Measurements from ENCODE around the gene KRTAP5-3.

KRTAP5-3 gene

DNA sequence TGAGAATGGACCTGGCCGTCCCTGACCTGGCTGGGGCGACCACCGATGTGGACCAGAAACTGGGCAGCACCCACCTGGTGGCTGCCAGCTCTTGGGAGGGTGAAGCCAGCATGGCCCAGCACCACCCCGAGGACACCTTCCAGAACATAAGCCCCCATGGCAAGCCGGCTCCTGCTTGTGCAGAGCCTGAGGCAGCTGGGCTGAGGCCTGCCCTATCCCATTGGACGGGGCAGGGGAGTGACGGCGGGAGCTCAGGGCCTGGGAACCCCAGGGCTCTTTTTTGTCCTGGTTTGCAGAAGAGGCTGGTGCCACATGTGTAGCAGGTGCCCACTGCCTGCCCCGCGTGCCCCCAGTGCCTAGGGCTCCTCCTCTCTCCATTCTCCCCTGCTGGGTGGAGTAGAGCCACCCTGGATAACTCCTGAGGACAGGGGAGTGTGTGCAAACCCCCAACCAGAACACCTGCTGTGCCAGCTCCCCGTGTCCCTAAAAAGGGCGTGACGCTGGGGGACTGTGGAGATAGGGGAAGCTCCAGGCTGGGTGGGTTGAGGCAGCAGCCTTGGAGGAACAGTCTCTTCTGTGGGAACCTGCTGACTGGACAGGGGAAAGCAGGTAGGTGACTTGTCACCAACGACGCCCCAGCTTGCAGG, 48.1 kb downstream of the KRTAP5-3 start:
- Histone ChIP-seq H3K36me3 (ENCODE audit: insufficient read depth, low read length) (no peaks in the 10 kb centered on the region), H3K4me2 (ENCODE audit: insufficient read depth, low read length) (no peak overlapping the region), H2AFZ (ENCODE audit: low read depth, low read length) (no peak overlapping the region), H3K79me2 (ENCODE audit: insufficient read depth, low read length) (no peaks in the 10 kb centered on the region), H3K4me1 (ENCODE audit: insufficient read depth, low read length) (no peaks in the 10 kb centered on the region), H3K27ac (ENCODE audit: low read length) (no peak overlapping the region), H3K4me3 (ENCODE audit: low read depth in 1 of 2, low read length in 2 of 2) (no peak overlapping the region), H3K9ac (ENCODE audit: low read depth, low read length) (no peak overlapping the region), H4K20me1 (ENCODE audit: insufficient read depth, low read length) (peaks cover 20% of the 10 kb centered on the region), H3K9me3 (ENCODE audit: insufficient read depth, low read length, severe bottlenecking) (no peaks in the 10 kb centered on the region), H3K27me3 (ENCODE audit: insufficient read depth, low read length, poor library complexity) (peaks cover 10% of the 10 kb centered on the region)
- no peak for ATAC-seq (ENCODE audit: insufficient read depth, low read depth)
- TF ChIP-seq, protein P1, sequence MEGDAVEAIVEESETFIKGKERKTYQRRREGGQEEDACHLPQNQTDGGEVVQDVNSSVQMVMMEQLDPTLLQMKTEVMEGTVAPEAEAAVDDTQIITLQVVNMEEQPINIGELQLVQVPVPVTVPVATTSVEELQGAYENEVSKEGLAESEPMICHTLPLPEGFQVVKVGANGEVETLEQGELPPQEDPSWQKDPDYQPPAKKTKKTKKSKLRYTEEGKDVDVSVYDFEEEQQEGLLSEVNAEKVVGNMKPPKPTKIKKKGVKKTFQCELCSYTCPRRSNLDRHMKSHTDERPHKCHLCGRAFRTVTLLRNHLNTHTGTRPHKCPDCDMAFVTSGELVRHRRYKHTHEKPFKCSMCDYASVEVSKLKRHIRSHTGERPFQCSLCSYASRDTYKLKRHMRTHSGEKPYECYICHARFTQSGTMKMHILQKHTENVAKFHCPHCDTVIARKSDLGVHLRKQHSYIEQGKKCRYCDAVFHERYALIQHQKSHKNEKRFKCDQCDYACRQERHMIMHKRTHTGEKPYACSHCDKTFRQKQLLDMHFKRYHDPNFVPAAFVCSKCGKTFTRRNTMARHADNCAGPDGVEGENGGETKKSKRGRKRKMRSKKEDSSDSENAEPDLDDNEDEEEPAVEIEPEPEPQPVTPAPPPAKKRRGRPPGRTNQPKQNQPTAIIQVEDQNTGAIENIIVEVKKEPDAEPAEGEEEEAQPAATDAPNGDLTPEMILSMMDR (IDR thresholded peaks at IDR 0.05; ENCODE audit: borderline replicate concordance, extremely low read depth, low read length, poor library complexity, severe bottlenecking), result no peak
- no peak for TF ChIP-seq EZH2 (IDR thresholded peaks at IDR 0.05; ENCODE audit: borderline replicate concordance, low read depth, low read length, severe bottlenecking)
- no peak for DNase-seq

DNA sequence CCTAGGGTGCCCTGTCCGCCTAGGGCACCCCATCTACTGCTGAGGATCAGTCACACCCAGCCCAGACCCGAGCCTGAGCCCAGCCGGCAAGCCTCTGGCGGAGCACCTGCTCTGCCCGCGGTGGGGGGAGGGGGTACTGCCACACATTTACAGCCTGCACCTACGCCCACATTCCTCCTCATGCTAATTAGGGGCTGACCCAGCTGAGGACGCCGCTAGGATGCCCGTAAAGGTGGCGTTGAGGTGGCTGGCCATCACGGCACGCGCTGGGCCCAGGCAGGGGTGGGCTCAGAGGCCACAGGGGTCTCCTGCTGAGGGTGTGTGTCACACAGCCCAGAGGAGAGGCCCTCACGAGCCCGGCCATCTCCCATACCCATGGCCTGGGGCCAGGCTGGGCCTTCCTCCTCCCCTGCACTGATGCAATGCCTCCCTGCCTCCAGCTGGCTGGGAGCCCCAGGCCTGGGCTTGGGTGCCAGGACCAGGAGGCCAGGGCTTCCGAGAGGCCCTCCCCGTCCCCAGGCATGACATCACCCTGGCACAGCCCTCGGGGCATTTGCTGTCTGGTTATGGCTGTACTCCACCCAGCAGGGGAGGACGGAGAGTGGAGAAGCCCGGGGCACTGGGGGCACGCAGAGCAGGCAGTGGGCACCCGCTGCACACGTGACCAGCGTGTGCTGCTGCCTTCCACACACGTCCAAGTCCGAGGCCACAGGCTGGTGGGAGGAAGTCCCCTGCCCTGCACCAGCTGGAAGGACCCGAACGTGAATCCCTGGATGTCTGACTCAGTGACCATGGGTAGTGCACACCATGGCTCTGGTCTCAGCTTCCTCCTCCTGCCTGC, 48.9 kb downstream of the KRTAP5-3 start:
- Histone ChIP-seq H3K27ac (ENCODE audit: low read length) (no peak overlapping the region), H3K9me3 (ENCODE audit: insufficient read depth, low read length, severe bottlenecking) (no peaks in the 10 kb centered on the region), H3K79me2 (ENCODE audit: insufficient read depth, low read length) (no peaks in the 10 kb centered on the region), H3K4me1 (ENCODE audit: insufficient read depth, low read length) (no peaks in the 10 kb centered on the region), H3K9ac (ENCODE audit: low read depth, low read length) (no peak overlapping the region), H4K20me1 (ENCODE audit: insufficient read depth, low read length) (peaks cover 20% of the 10 kb centered on the region), H3K36me3 (ENCODE audit: insufficient read depth, low read length) (no peaks in the 10 kb centered on the region), H3K4me2 (ENCODE audit: insufficient read depth, low read length) (no peak overlapping the region), H2AFZ (ENCODE audit: low read depth, low read length) (no peak overlapping the region), H3K27me3 (ENCODE audit: insufficient read depth, low read length, poor library complexity) (peaks cover 10% of the 10 kb centered on the region), H3K4me3 (ENCODE audit: low read depth in 1 of 2, low read length in 2 of 2) (no peak overlapping the region)
- ATAC-seq (ENCODE audit: insufficient read depth, low read depth) (no peak), DNase-seq (no peak)
- TF ChIP-seq, protein P1 (IDR thresholded peaks at IDR 0.05; ENCODE audit: borderline replicate concordance, extremely low read depth, low read length, poor library complexity, severe bottlenecking), result no peak
- TF ChIP-seq EZH2 (IDR thresholded peaks at IDR 0.05; ENCODE audit: borderline replicate concordance, low read depth, low read length, severe bottlenecking), result no peak

DNA sequence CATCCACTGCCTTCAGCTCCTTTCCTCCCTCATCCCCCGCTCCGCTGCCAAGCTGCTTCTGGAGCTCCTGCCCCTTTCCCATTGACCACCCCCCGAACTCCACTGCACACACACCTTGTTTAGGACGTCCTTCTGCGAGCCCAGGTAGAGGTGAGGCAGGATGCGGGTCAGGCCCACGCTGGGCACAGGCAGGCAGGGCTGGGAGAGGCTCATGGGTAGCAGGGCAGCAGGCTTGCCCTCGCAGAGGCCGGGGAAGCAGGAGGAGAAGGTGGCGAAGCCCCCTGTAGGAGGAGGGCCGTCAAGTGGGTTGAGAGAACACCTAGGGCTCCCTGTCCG, 49.5 kb downstream of the KRTAP5-3 start:
- TF ChIP-seq, protein P1 (IDR thresholded peaks at IDR 0.05; ENCODE audit: borderline replicate concordance, extremely low read depth, low read length, poor library complexity, severe bottlenecking), result no peak
- no peak for TF ChIP-seq EZH2 (IDR thresholded peaks at IDR 0.05; ENCODE audit: borderline replicate concordance, low read depth, low read length, severe bottlenecking)
- H3K79me2 ChIP-seq (ENCODE audit: insufficient read depth, low read length), result no peaks in the 10 kb centered on the region
- peaks cover 10% of the 10 kb centered on the region for H3K27me3 ChIP-seq (ENCODE audit: insufficient read depth, low read length, poor library complexity)
- no peak overlapping the region for H2AFZ ChIP-seq (ENCODE audit: low read depth, low read length)
- H4K20me1 ChIP-seq (ENCODE audit: insufficient read depth, low read length), result peaks cover 16% of the 10 kb centered on the region
- no peak overlapping the region for H3K9ac ChIP-seq (ENCODE audit: low read depth, low read length)
- ATAC-seq (ENCODE audit: insufficient read depth, low read depth) (no peak), DNase-seq (no peak)
- H3K4me2 ChIP-seq (ENCODE audit: insufficient read depth, low read length), result no peak overlapping the region
- H3K4me3 ChIP-seq (ENCODE audit: low read depth in 1 of 2, low read length in 2 of 2), result no peak overlapping the region
- H3K9me3 ChIP-seq (ENCODE audit: insufficient read depth, low read length, severe bottlenecking), result no peaks in the 10 kb centered on the region
- no peaks in the 10 kb centered on the region for H3K36me3 ChIP-seq (ENCODE audit: insufficient read depth, low read length)
- H3K4me1 ChIP-seq (ENCODE audit: insufficient read depth, low read length), result no peaks in the 10 kb centered on the region
- H3K27ac ChIP-seq (ENCODE audit: low read length), result no peak overlapping the region
